ENCODE data around the gene SPATA25.

GRCh38 chr20:45853484-45853883 lies 33.9 kb downstream of the SPATA25 start:
- TF ChIP-seq CTCF (IDR thresholded peaks at IDR 0.05; ENCODE audit: low read depth, low read length) (no peak), EZH2phosphoT487 (IDR thresholded peaks at IDR 0.05; ENCODE audit: low read depth) (no peak)

Measured in OCI-LY3 (cell line).